HepG2 (cell line): ENCODE results near the gene TMC8. TPM values are rescaled to one million over a fixed set of nuclear protein-coding genes. Genes with fewer than 3 reads are reported as not detected.

Source experiments
- CREM ChIP-seq, 2 experiments: sonication (generic) in 1 of 2; formaldehyde crosslinking in 1 of 2; IDR thresholded peaks; 2 replicates each; pipeline versions ENCODE4 v1.4.0 to v1.6.1; 2016 to 2020; ENCODE audit warnings: antibody characterized with exemption in 1 of 2, mild to moderate bottlenecking in 1 of 2, missing genetic modification reagents in 1 of 2
- ETV5 ChIP-seq: IDR thresholded peaks from 2 replicates; pipeline ENCODE4 v1.6.1; 2018; ENCODE audit warnings: missing biosample characterization, missing genetic modification reagents, inconsistent platforms, borderline replicate concordance
- MEF2D ChIP-seq: sonication (generic); formaldehyde crosslinking; IDR thresholded peaks from 2 replicates; pipeline ENCODE4 v1.5.1; 2020; ENCODE audit warnings: mild to moderate bottlenecking, missing genetic modification reagents
- NFATC3 ChIP-seq: sonication (generic); formaldehyde crosslinking; IDR thresholded peaks from 2 replicates; pipeline ENCODE4 v1.5.1; 2020; ENCODE audit warnings: mild to moderate bottlenecking, missing genetic modification reagents
- PHF8 ChIP-seq: sonication (generic); formaldehyde crosslinking; IDR thresholded peaks from 2 replicates; pipeline ENCODE4 v1.5.0; 2020; ENCODE audit warnings: missing genetic modification reagents
- PRPF4 ChIP-seq: fragments of 200-400 bp; formaldehyde crosslinking; IDR thresholded peaks from 2 replicates; pipeline ENCODE4 v1.6.1; 2016; ENCODE audit warnings: low read length, low read depth; ENCODE audit not compliant: poor library complexity, severe bottlenecking
- RARG ChIP-seq: sonication (generic); formaldehyde crosslinking; IDR thresholded peaks from 2 replicates; pipeline ENCODE4 v1.4.0; 2020; ENCODE audit warnings: low read depth, mild to moderate bottlenecking, missing genetic modification reagents
- TEAD2 ChIP-seq: sonication (generic); formaldehyde crosslinking; IDR thresholded peaks from 2 replicates; pipeline ENCODE4 v1.9.0; 2021; ENCODE audit warnings: missing genetic modification reagents
- ZNF263 ChIP-seq: sonication (generic); formaldehyde crosslinking; IDR thresholded peaks from 2 replicates; pipeline ENCODE4 v1.4.0; 2020; ENCODE audit warnings: missing genetic modification reagents
- ZNF841 ChIP-seq: sonication (generic); formaldehyde crosslinking; IDR thresholded peaks from 2 replicates; pipeline ENCODE4 v1.8.1; 2023; ENCODE audit warnings: missing genetic modification reagents, borderline replicate concordance
- polyA plus RNA-seq, 8 experiments: library from polyadenylated mRNA; depleted of rRNA in 3 of 8; stranded (reverse) in 7 of 8; unstranded in 1 of 8; fragments of >200 nt; fragmentation: Illumina TruSeq in 4 of 8; extraction: Trizol in 4 of 8; gene quantifications; 2 replicates each; pipeline versions ENCODE4 v1.2.1 to v1.2.3, GENCODE V29; 2011 to 2016; ENCODE audit warnings: low read depth in 4 of 8, missing spikeins in 1 of 8, mixed read lengths in 1 of 8; ENCODE audit not compliant: insufficient read depth in 1 of 8
- total RNA-seq, 5 experiments: library from RNA; depleted of rRNA; stranded (reverse); fragments of >200 nt; fragmentation: Illumina TruSeq; extraction: Trizol; gene quantifications; 2 replicates each; pipeline ENCODE4 v1.2.3, GENCODE V29; 2016; ENCODE audit warnings: low read depth in 1 of 5
- TF ChIP-seq, protein P1 (sequence below), 2 experiments: sonication (generic) in 1 of 2; formaldehyde crosslinking in 1 of 2; IDR thresholded peaks; 2 replicates each; pipeline versions ENCODE4 v1.4.0 to v1.6.1; 2018 to 2020; ENCODE audit warnings: missing genetic modification reagents in 2 of 2, borderline replicate concordance in 1 of 2, low read depth in 1 of 2, mild to moderate bottlenecking in 1 of 2, missing biosample characterization in 1 of 2
- TF ChIP-seq, protein P2 (sequence below): sonication (generic); formaldehyde crosslinking; IDR thresholded peaks from 2 replicates; pipeline ENCODE4 v1.8.0; 2022; ENCODE audit warnings: mild to moderate bottlenecking, missing genetic modification reagents, moderate library complexity
- TF ChIP-seq, protein P3 (sequence below): sonication (generic); formaldehyde crosslinking; IDR thresholded peaks from 2 replicates; pipeline ENCODE4 v1.4.0; 2020; ENCODE audit warnings: mild to moderate bottlenecking, missing genetic modification reagents
- TF ChIP-seq, protein P4 (sequence below): sonication (generic); formaldehyde crosslinking; conservative IDR thresholded peaks from 2 replicates; pipeline ENCODE4 v1.4.0; 2020; ENCODE audit warnings: missing genetic modification reagents
- TF ChIP-seq, protein P5 (sequence below): sonication (generic); formaldehyde crosslinking; IDR thresholded peaks from 2 replicates; pipeline ENCODE4 v1.8.0; 2023; ENCODE audit warnings: mild to moderate bottlenecking, missing genetic modification reagents

The TMC8 gene
- total and polyA plus RNA-seq, 2 of the 13 experiments (the other 11 are each of a cell fraction or from before 2014, with no cell fraction given), result 0.53 to 7.8 TPM

DNA sequence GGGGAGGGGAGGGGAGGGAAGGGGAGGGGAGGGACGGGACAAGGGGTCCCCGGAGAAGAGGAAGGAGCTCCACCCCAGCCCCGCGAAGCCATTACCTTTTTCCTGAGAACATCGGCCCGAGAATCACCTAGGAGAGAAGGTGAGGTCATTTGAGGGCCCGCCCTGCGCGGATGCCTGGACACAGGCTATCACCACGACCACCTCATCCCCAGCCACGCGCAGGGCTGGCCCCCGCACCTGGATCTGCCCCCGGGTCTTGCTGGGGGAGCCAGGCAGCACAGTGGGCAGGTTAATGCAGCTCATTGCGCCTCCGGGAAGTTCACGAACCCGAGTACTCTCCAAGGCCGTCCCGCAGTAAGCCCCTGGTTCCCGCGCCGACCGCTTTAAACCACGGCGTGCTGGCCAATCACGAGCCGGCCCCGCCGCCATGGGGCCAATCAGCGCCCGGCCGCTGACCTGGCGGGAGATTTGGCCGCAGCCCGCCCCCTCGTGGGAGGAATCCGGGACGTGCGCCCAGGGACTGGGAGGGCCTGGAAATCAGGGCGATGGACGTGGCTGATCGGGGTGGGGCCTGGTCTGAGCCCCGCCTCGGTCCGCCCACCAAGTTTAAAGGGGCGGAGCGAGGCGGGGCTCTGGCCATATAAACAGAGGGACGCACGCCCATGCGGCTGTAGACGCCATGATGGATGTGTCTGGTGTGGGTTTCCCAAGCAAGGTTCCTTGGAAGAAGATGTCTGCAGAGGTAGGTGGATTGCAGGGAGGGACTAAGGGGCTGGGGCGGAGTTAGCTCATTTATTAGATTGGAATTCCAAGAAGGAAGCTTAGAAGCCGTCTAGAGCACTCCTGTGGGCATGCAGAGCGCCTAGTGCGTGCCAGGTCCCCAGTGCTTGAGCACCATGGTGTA is 56.4 kb downstream of the TMC8 start, which contains the start of the genes AFMID and TK1 (continued):
- TF ChIP-seq, protein P1, sequence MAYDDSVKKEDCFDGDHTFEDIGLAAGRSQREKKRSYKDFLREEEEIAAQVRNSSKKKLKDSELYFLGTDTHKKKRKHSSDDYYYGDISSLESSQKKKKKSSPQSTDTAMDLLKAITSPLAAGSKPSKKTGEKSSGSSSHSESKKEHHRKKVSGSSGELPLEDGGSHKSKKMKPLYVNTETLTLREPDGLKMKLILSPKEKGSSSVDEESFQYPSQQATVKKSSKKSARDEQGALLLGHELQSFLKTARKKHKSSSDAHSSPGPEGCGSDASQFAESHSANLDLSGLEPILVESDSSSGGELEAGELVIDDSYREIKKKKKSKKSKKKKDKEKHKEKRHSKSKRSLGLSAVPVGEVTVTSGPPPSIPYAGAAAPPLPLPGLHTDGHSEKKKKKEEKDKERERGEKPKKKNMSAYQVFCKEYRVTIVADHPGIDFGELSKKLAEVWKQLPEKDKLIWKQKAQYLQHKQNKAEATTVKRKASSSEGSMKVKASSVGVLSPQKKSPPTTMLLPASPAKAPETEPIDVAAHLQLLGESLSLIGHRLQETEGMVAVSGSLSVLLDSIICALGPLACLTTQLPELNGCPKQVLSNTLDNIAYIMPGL (CRISPR knock-in tag; IDR thresholded peaks at IDR 0.05; ENCODE audit: borderline replicate concordance in 1 of 2, low read depth in 1 of 2), result peak; percentile 70 to 87; a peak in 3 of 4 replicates
- TF ChIP-seq, protein P2, sequence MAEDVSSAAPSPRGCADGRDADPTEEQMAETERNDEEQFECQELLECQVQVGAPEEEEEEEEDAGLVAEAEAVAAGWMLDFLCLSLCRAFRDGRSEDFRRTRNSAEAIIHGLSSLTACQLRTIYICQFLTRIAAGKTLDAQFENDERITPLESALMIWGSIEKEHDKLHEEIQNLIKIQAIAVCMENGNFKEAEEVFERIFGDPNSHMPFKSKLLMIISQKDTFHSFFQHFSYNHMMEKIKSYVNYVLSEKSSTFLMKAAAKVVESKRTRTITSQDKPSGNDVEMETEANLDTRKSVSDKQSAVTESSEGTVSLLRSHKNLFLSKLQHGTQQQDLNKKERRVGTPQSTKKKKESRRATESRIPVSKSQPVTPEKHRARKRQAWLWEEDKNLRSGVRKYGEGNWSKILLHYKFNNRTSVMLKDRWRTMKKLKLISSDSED (CRISPR knock-in tag), result no peak
- TF ChIP-seq, protein P3, sequence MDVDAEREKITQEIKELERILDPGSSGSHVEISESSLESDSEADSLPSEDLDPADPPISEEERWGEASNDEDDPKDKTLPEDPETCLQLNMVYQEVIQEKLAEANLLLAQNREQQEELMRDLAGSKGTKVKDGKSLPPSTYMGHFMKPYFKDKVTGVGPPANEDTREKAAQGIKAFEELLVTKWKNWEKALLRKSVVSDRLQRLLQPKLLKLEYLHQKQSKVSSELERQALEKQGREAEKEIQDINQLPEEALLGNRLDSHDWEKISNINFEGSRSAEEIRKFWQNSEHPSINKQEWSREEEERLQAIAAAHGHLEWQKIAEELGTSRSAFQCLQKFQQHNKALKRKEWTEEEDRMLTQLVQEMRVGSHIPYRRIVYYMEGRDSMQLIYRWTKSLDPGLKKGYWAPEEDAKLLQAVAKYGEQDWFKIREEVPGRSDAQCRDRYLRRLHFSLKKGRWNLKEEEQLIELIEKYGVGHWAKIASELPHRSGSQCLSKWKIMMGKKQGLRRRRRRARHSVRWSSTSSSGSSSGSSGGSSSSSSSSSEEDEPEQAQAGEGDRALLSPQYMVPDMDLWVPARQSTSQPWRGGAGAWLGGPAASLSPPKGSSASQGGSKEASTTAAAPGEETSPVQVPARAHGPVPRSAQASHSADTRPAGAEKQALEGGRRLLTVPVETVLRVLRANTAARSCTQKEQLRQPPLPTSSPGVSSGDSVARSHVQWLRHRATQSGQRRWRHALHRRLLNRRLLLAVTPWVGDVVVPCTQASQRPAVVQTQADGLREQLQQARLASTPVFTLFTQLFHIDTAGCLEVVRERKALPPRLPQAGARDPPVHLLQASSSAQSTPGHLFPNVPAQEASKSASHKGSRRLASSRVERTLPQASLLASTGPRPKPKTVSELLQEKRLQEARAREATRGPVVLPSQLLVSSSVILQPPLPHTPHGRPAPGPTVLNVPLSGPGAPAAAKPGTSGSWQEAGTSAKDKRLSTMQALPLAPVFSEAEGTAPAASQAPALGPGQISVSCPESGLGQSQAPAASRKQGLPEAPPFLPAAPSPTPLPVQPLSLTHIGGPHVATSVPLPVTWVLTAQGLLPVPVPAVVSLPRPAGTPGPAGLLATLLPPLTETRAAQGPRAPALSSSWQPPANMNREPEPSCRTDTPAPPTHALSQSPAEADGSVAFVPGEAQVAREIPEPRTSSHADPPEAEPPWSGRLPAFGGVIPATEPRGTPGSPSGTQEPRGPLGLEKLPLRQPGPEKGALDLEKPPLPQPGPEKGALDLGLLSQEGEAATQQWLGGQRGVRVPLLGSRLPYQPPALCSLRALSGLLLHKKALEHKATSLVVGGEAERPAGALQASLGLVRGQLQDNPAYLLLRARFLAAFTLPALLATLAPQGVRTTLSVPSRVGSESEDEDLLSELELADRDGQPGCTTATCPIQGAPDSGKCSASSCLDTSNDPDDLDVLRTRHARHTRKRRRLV (CRISPR knock-in tag), result peak; percentile 80; the same call in 1 of the 2 replicates
- TF ChIP-seq NFATC3, result peak; percentile 75
- peak; percentile 6 for TF ChIP-seq PRPF4
- 0 out of 2 replicates have a peak, but pooled peaks have one; percentile 53 for TF ChIP-seq RARG
- peak; percentile 67 for TF ChIP-seq PHF8 (CRISPR knock-in tag)
- TF ChIP-seq MEF2D (CRISPR knock-in tag), result peak; percentile 77
- TF ChIP-seq TEAD2 (CRISPR knock-in tag), result peak; percentile 97
- TF ChIP-seq, protein P4, sequence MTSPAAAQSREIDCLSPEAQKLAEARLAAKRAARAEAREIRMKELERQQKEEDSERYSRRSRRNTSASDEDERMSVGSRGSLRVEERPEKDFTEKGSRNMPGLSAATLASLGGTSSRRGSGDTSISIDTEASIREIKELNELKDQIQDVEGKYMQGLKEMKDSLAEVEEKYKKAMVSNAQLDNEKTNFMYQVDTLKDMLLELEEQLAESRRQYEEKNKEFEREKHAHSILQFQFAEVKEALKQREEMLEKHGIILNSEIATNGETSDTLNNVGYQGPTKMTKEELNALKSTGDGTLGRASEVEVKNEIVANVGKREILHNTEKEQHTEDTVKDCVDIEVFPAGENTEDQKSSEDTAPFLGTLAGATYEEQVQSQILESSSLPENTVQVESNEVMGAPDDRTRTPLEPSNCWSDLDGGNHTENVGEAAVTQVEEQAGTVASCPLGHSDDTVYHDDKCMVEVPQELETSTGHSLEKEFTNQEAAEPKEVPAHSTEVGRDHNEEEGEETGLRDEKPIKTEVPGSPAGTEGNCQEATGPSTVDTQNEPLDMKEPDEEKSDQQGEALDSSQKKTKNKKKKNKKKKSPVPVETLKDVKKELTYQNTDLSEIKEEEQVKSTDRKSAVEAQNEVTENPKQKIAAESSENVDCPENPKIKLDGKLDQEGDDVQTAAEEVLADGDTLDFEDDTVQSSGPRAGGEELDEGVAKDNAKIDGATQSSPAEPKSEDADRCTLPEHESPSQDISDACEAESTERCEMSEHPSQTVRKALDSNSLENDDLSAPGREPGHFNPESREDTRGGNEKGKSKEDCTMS (CRISPR knock-in tag), result peak; percentile 13; the same call in 1 of the 2 replicates
- peak; percentile 74 for TF ChIP-seq ZNF263 (CRISPR knock-in tag)
- peak; percentile 55 for TF ChIP-seq ETV5 (CRISPR knock-in tag)
- TF ChIP-seq, protein P5, sequence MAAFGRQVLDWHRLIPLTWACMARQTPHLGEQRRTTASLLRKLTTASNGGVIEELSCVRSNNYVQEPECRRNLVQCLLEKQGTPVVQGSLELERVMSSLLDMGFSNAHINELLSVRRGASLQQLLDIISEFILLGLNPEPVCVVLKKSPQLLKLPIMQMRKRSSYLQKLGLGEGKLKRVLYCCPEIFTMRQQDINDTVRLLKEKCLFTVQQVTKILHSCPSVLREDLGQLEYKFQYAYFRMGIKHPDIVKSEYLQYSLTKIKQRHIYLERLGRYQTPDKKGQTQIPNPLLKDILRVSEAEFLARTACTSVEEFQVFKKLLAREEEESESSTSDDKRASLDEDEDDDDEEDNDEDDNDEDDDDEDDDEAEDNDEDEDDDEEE (CRISPR knock-in tag), result no peak
- no peak; the same call in 1 of the 2 replicates for TF ChIP-seq CREM (IDR thresholded peaks at IDR 0.05)
- TF ChIP-seq CREM (CRISPR knock-in tag; IDR thresholded peaks at IDR 0.05), result no peak
- peak; percentile 97 for TF ChIP-seq ZNF841 (CRISPR knock-in tag)
- TF ChIP-seq, all 625 proteins: peak for 392
